ENCODE data around the gene LEF1. TPM values are rescaled to one million over a fixed set of nuclear protein-coding genes. Genes with fewer than 3 reads are reported as not detected.

Gene LEF1
- total and polyA plus RNA-seq, 11 donors = 0.08 to 3.0 (median 0.91) TPM; not detected in 1

DNA sequence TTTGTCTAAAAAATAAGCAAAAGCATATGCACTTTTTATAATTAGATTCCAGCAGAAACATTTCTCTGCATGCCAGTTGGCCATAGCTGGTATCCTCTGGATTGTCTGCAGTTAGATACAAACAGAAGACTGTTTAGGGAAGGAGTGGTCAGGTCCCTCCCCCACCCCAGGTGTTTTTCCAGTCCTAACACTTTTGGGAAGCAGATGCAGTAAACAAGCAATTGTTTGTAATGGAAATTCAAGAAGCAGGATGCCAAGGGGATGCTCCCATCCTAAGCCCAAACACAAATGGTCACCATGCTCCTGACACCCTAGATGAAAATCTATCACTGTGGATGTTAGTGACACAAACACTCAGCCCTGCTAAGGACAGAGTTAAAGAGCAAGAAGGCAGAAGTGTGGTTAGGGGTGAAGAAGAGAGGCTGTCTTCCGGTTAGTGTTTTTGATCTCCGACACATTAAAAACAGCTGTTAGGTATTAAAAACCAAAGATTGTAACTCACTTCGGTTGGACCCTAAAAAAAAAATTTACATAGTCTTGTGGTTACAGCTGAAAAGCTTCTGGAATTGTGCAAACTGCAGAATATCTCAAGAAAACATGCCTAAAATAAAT, 7.9 kb downstream of the LEF1 start:
- peaks cover 2 to 82% (median 56%) of the 10 kb centered on the region in 9 donors for H3K27me3 ChIP-seq
- H3K4me3 ChIP-seq = no peak overlapping the region
- peaks cover 0 to 4% (median 0%) of the 10 kb centered on the region in 12 donors for H3K4me1 ChIP-seq
- no peak for ATAC-seq
- TF ChIP-seq POLR2A (IDR thresholded peaks at IDR 0.05) (no peak), CTCF (IDR thresholded peaks at IDR 0.05) (no peak)
- no peak overlapping the region for H3K27ac ChIP-seq
- WGBS, 4 donors = 71 to 79% (median 78%) methylated on average over 3 of the region's 3 CpGs
- intact Hi-C loops (cut with DNase I) = loop anchor here in 2 of 10 donors (10.0 kb wide), 3 partner anchors 164 to 414 kb away; no protein-coding TSS in a partner anchor
- H3K36me3 ChIP-seq = no peaks in the 10 kb centered on the region
- no peaks in the 10 kb centered on the region for H3K9me3 ChIP-seq
- no peak for DNase-seq

DNA sequence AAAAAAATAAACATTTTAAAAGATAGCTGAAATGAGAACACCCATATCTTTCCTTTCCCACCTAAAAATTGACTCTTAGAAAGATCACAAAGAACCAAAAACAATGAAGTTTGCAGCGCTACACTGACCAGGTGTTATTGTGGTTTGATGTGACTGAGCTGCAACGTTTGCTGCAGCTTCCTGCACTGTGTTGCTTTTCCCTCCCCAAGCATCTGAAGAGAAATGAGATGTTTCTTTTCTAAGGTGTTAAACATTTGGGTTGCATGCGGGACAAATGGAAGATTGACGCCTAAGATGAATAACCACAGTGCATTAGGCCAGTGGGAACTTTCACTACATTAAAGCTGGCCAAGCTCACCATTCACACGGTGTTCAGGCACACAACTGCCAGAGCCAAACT, 8.9 kb downstream of the LEF1 start:
- TF ChIP-seq CTCF (IDR thresholded peaks at IDR 0.05) (no peak), POLR2A (IDR thresholded peaks at IDR 0.05) (no peak)
- no peaks in the 10 kb centered on the region for H3K36me3 ChIP-seq
- no peak overlapping the region for H3K27ac ChIP-seq
- DNase-seq (no peak), ATAC-seq (no peak)
- H3K4me1 ChIP-seq = peaks cover 0 to 4% (median 0%) of the 10 kb centered on the region in 12 donors
- intact Hi-C loops (cut with DNase I) = loop anchor here in 2 of 10 donors (10.0 kb wide), 3 partner anchors 165 to 415 kb away; no protein-coding TSS in a partner anchor
- no peaks in the 10 kb centered on the region for H3K9me3 ChIP-seq
- no peak overlapping the region for H3K4me3 ChIP-seq
- WGBS, 4 donors = 74 to 88% (median 82%) methylated on average over 5 of the region's 5 CpGs
- H3K27me3 ChIP-seq = peaks cover 0 to 73% (median 46%) of the 10 kb centered on the region in 9 donors

GRCh38 chr4:108157655-108158054, 11.1 kb downstream of the LEF1 start:
- H3K9me3 ChIP-seq = no peaks in the 10 kb centered on the region
- no peak overlapping the region for H3K4me3 ChIP-seq
- TF ChIP-seq CTCF (IDR thresholded peaks at IDR 0.05) = no peak
- no peak for TF ChIP-seq POLR2A (IDR thresholded peaks at IDR 0.05)
- DNase-seq (no peak), ATAC-seq (no peak)
- H3K4me1 ChIP-seq = peaks cover 0 to 4% (median 0%) of the 10 kb centered on the region in 12 donors
- no peaks in the 10 kb centered on the region for H3K36me3 ChIP-seq
- intact Hi-C loops (cut with DNase I) = no loop called here
- no peak overlapping the region for H3K27ac ChIP-seq
- H3K27me3 ChIP-seq = peaks cover 0 to 54% (median 24%) of the 10 kb centered on the region in 9 donors
- 79 to 90% (median 88%) methylated on average over 2 of the region's 2 CpGs for WGBS, 4 donors

DNA sequence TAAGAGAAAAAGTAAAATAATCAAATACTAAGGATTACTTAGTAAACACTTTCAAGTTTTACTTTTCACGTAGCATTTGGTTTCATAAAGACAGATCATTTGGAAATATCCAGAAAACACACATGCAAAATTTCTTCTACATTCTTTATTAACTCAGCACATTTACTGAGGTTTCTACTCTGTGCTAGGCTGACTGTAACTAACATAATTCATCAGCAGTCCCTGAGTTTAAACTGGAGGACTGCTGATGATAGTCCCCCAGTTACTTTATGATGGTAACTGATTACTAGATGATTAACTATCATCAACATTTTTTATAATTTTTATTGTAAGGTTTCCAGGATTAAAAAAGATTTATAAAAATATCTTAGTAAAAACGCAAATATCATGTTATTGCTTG, 12.3 kb downstream of the LEF1 start:
- Histone ChIP-seq H3K9me3 (no peaks in the 10 kb centered on the region), H3K27me3 (peaks cover 0 to 41% (median 15%) of the 10 kb centered on the region in 9 donors), H3K4me1 (peaks cover 0 to 4% (median 0%) of the 10 kb centered on the region in 12 donors), H3K27ac (no peak overlapping the region), H3K4me3 (no peak overlapping the region), H3K36me3 (no peaks in the 10 kb centered on the region)
- ATAC-seq (no peak), DNase-seq (no peak)
- TF ChIP-seq POLR2A (IDR thresholded peaks at IDR 0.05) = no peak
- no peak for TF ChIP-seq CTCF (IDR thresholded peaks at IDR 0.05)
- 69 to 91% (median 87%) methylated on average over 2 of the region's 2 CpGs for WGBS, 4 donors
- intact Hi-C loops (cut with DNase I) = no loop called here

Data from heart left ventricle (tissue), 16 donors.